Endothelial cell of umbilical vein (primary cell): ENCODE results near the gene BMPR1A. TPM values are rescaled to one million over a fixed set of nuclear protein-coding genes. Genes with fewer than 3 reads are reported as not detected.

Source experiments
- BruUV-seq: library from RNA; stranded (reverse); fragments of 400-500 nt; replicated peaks from 2 replicates; lab custom pipeline; 2021; lab: Mats Ljungman, UMichigan
- CTCF ChIA-PET: fragments of 300-600, 350-600 bp; sonication (Branson Sonifier 250); formaldehyde crosslinking; loops from one replicate; lab custom pipeline; 2021; ENCODE audit warnings: antibody characterized with exemption, inconsistent platforms; lab: Charles Lee
- POLR2A ChIA-PET: fragments of 300-600, 350-600 bp; sonication (Branson Sonifier 250); formaldehyde crosslinking; loops from one replicate; lab custom pipeline; 2021; ENCODE audit warnings: antibody characterized with exemption, inconsistent platforms; lab: Charles Lee
- DNase-seq: peaks from one replicate; pipeline ENCODE4 v3.0.0-alpha.2; 2011; ENCODE audit warnings: low read depth, low spot score
- FAIRE-seq: peaks from 2 replicates; lab custom pipeline; 2011; peaks lifted over from hg19 to GRCh38; lab: Jason Lieb, UNC
- H2AFZ ChIP-seq: 2 replicates; pipeline ENCODE4 v1.6.0; 2012; ENCODE audit warnings: low read depth, low read length, control low read depth, inconsistent platforms
- H3K27ac ChIP-seq: 2 replicates; pipeline ENCODE4 v1.5.1; 2011; ENCODE audit warnings: low read depth, mild to moderate bottlenecking, control low read depth, low read length, moderate library complexity; ENCODE audit not compliant: insufficient read depth
- H3K27me3 ChIP-seq, 2 experiments: 2 replicates each; pipeline versions ENCODE4 v1.6.0 to v1.6.1; 2011; ENCODE audit warnings: low read length in 2 of 2, mixed read lengths in 1 of 2; ENCODE audit not compliant: control insufficient read depth in 2 of 2, insufficient read depth in 2 of 2
- H3K36me3 ChIP-seq, 2 experiments: 2 replicates in 1 of 2; 3 replicates in 1 of 2; pipeline ENCODE4 v1.5.1; 2011; ENCODE audit warnings: low read length in 2 of 2, mild to moderate bottlenecking in 1 of 2, moderate library complexity in 1 of 2; ENCODE audit not compliant: control insufficient read depth in 2 of 2, insufficient read depth in 2 of 2; ENCODE audit errors: extremely low read depth in 1 of 2
- H3K4me1 ChIP-seq: 3 replicates; pipeline ENCODE4 v1.5.1; 2011; ENCODE audit warnings: mild to moderate bottlenecking, low read length; ENCODE audit not compliant: control insufficient read depth, insufficient read depth; ENCODE audit errors: extremely low read depth
- H3K4me2 ChIP-seq: 2 replicates; pipeline ENCODE4 v1.6.1; 2011; ENCODE audit warnings: low read length, control low read depth, mixed read lengths; ENCODE audit not compliant: insufficient read depth
- H3K4me3 ChIP-seq, 3 experiments: fragments of 200-600 bp in 1 of 3; sonication (generic), shearing (Covaris generic) in 1 of 3; replicated peaks in 1 of 3; 2 replicates each; pipeline ENCODE4 v1.5.1; 2011 to 2016; ENCODE audit warnings: control low read depth in 3 of 3, low read length in 3 of 3, mild to moderate bottlenecking in 2 of 3, inconsistent platforms in 1 of 3, low read depth in 1 of 3, moderate library complexity in 1 of 3; ENCODE audit not compliant: insufficient read depth in 1 of 3
- H3K79me2 ChIP-seq: 2 replicates; pipeline ENCODE4 v1.6.0; 2012; ENCODE audit warnings: low read length, inconsistent platforms; ENCODE audit not compliant: control insufficient read depth, insufficient read depth
- H3K9ac ChIP-seq: replicated peaks from 2 replicates; pipeline ENCODE3; 2011; ENCODE audit warnings: low read length, control low read depth; ENCODE audit not compliant: insufficient read depth; ENCODE audit errors: extremely low read depth
- H3K9me1 ChIP-seq: replicated peaks from 3 replicates; pipeline ENCODE4 v1.6.0; 2011; ENCODE audit warnings: mild to moderate bottlenecking, low read length; ENCODE audit not compliant: control insufficient read depth, insufficient read depth; ENCODE audit errors: extremely low read depth
- H3K9me3 ChIP-seq: replicated peaks from 2 replicates; pipeline ENCODE4 v1.5.1; 2012; ENCODE audit warnings: low read length, inconsistent platforms; ENCODE audit not compliant: control insufficient read depth, insufficient read depth
- H4K20me1 ChIP-seq: replicated peaks from 2 replicates; pipeline ENCODE3; 2011; ENCODE audit warnings: mild to moderate bottlenecking, low read length; ENCODE audit not compliant: control insufficient read depth, insufficient read depth; ENCODE audit errors: extremely low read depth
- CTCF ChIP-seq, 2 donors: IDR thresholded peaks; 1 replicate in 1 of 2; 2 replicates in 1 of 2; pipeline ENCODE4 v1.5.1; 2011; ENCODE audit warnings: low read length in 2 of 2, mild to moderate bottlenecking in 2 of 2, moderate library complexity in 2 of 2, control low read depth in 1 of 2, inconsistent platforms in 1 of 2, low read depth in 1 of 2; ENCODE audit not compliant: insufficient read depth in 1 of 2; ENCODE audit errors: extremely low read depth in 1 of 2
- EZH2 ChIP-seq: IDR thresholded peaks from 2 replicates; pipeline ENCODE4 v1.6.1; 2012; ENCODE audit warnings: borderline replicate concordance, low read depth, mild to moderate bottlenecking, moderate library complexity, low read length, inconsistent platforms; ENCODE audit not compliant: severe bottlenecking
- FOS ChIP-seq: IDR thresholded peaks from 2 replicates; pipeline ENCODE4 v1.6.1; 2011; ENCODE audit warnings: mild to moderate bottlenecking, low read length, moderate library complexity, borderline replicate concordance; ENCODE audit not compliant: insufficient read depth
- GATA2 ChIP-seq: IDR thresholded peaks from 2 replicates; pipeline ENCODE4 v1.7.0; 2011; ENCODE audit warnings: low read depth, mild to moderate bottlenecking, moderate library complexity, mixed read lengths, low read length; ENCODE audit not compliant: insufficient read length, insufficient read depth
- JUN ChIP-seq: IDR thresholded peaks from 2 replicates; pipeline ENCODE4 v1.6.1; 2011; ENCODE audit warnings: borderline replicate concordance, low read depth; ENCODE audit not compliant: insufficient read length, insufficient read depth
- MYC ChIP-seq: IDR thresholded peaks from one replicate; pipeline ENCODE4 v1.6.1; 2011; ENCODE audit warnings: mild to moderate bottlenecking, low read depth, low read length
- POLR2A ChIP-seq: IDR thresholded peaks from 2 replicates; pipeline ENCODE4 v1.6.1; 2012; ENCODE audit warnings: low read depth, mild to moderate bottlenecking, control low read depth, low read length
- dilution Hi-C: fragments of 300-500 bp; cut with MboI; formaldehyde crosslinking; loops from one replicate; pipeline ENCODE4 v1.15.0; 2019; ENCODE audit warnings: low sequenced_read_pairs; ENCODE audit not compliant: extremely low pct_ligation_motif_present
- intact Hi-C: fragments of 100-400 bp; cut with micrococcal nuclease; formaldehyde crosslinking; loops from one replicate; pipeline ENCODE4 v1.10.0; 2022
- polyA plus RNA-seq, 4 experiments: library from polyadenylated mRNA; depleted of rRNA in 3 of 4; stranded (reverse) in 3 of 4; unstranded in 1 of 4; fragments of >200 nt; gene quantifications; 2 replicates each; pipeline versions ENCODE4 v1.2.1 to v1.2.3, GENCODE V29; 2011 to 2012; ENCODE audit warnings: missing spikeins in 1 of 4
- total RNA-seq: library from RNA; stranded (reverse); gene quantifications from 2 replicates; pipeline ENCODE4 v1.2.3, GENCODE V29; 2021

BMPR1A gene
- total and polyA plus RNA-seq, 2 donors (not counting 3 experiments of a cell fraction or from before 2014, with no cell fraction given): not detected

GRCh38 chr10:86751477-86751876, 4.9 kb upstream of the BMPR1A start:
- no peaks in the 10 kb centered on the region for H3K9me1 ChIP-seq
- peaks cover 50 to 67% of the 10 kb centered on the region in 2 experiments for H3K27me3 ChIP-seq
- H3K9ac ChIP-seq: no peak overlapping the region
- FAIRE-seq (no peak), DNase-seq (no peak)
- intact Hi-C loops (no loop called here), dilution Hi-C loops (no loop called here)
- H3K27ac ChIP-seq: no peak overlapping the region
- H3K36me3 ChIP-seq: no peaks in the 10 kb centered on the region
- ChIA-PET CTCF (no interaction called here), POLR2A (no interaction called here)
- H3K4me2 ChIP-seq: no peak overlapping the region
- peaks cover 15% of the 10 kb centered on the region for H3K4me1 ChIP-seq
- H3K4me3 ChIP-seq: no peak overlapping the region
- BruUV-seq: no TSS peak
- peaks cover 10% of the 10 kb centered on the region for H4K20me1 ChIP-seq
- TF ChIP-seq EZH2 (no peak), CTCF (IDR thresholded peaks at IDR 0.05; ENCODE audit: extremely low read depth in 1 of 2, insufficient read depth in 1 of 2, low read depth in 1 of 2, low read length in 2 of 2) (no peak), FOS (no peak), JUN (no peak), GATA2 (no peak), MYC (no peak), POLR2A (no peak)
- H3K79me2 ChIP-seq: no peaks in the 10 kb centered on the region
- H3K9me3 ChIP-seq: peaks cover 2% of the 10 kb centered on the region
- no peak overlapping the region for H2AFZ ChIP-seq
